Brain microvascular endothelial cell (primary cell): ENCODE measurements around the gene TMPRSS4.

Experiments
- DNase-seq: peaks from one replicate; pipeline ENCODE4 v3.0.0-alpha.2; 2020
- H3K27ac ChIP-seq: fragments of 250-450 bp; sonication (Bioruptor Pico); 2 replicates; pipeline ENCODE4 v1.5.1; 2020; ENCODE audit warnings: mild to moderate bottlenecking, moderate library complexity
- H3K27me3 ChIP-seq: fragments of 250-450 bp; sonication (Bioruptor Pico); replicated peaks from 2 replicates; pipeline ENCODE4 v1.5.1; 2020; ENCODE audit warnings: mild to moderate bottlenecking
- H3K36me3 ChIP-seq: fragments of 250-450 bp; sonication (Bioruptor Pico); replicated peaks from 2 replicates; pipeline ENCODE4 v1.5.1; 2020; ENCODE audit warnings: mild to moderate bottlenecking
- H3K4me3 ChIP-seq: 2 replicates; pipeline ENCODE4 v1.5.1; 2011; ENCODE audit warnings: low read depth, mild to moderate bottlenecking, control low read depth, low read length, moderate library complexity
- CTCF ChIP-seq: IDR thresholded peaks from 2 replicates; pipeline ENCODE4 v1.5.1; 2011; ENCODE audit warnings: low read depth, mild to moderate bottlenecking, moderate library complexity, low read length, control low read depth, inconsistent platforms; ENCODE audit errors: missing control alignments
- in situ Hi-C: cut with HindIII; loops from 2 replicates; pipeline ENCODE4 v1.10.0; 2017; ENCODE audit warnings: low sequenced_read_pairs, low pct_ligation_motif_present

TMPRSS4 gene

GRCh38 chr11:118084656-118085055 lies 7.8 kb downstream of the TMPRSS4 start:
- no peak for TF ChIP-seq CTCF
- Histone ChIP-seq H3K27me3 (no peaks in the 10 kb centered on the region), H3K4me3 (no peak overlapping the region), H3K36me3 (no peaks in the 10 kb centered on the region), H3K27ac (no peak overlapping the region)
- no peak for DNase-seq
- in situ Hi-C loops: no loop called here

GRCh38 chr11:118086913-118087768 lies 10.3 kb downstream of the TMPRSS4 start, which contains the start of gene SMIM35:
Gene SMIM35 (minus strand): TSS chr11:118086963. CDS start chr11:118086757, 206 bp downstream.
- no peak for DNase-seq
- in situ Hi-C loops: no loop called here
- Histone ChIP-seq H3K36me3 (no peaks in the 10 kb centered on the region), H3K27me3 (no peaks in the 10 kb centered on the region), H3K4me3 (no peak within 1 kb of the TSS), H3K27ac (no peak within 1 kb of the TSS)
- TF ChIP-seq CTCF: no peak

- Histone ChIP-seq H3K27me3 (no peaks in the 10 kb centered on the region), H3K27ac (no peak overlapping the region)
- in situ Hi-C loops: no loop called here
Observed at GRCh38 chr11:118087931-118088330, 11.1 kb downstream of the TMPRSS4 start.

GRCh38 chr11:118088531-118088930 lies 11.7 kb downstream of the TMPRSS4 start:
- H3K4me3 ChIP-seq: no peak overlapping the region
- no peaks in the 10 kb centered on the region for H3K36me3 ChIP-seq
- no peak overlapping the region for H3K27ac ChIP-seq
- no peaks in the 10 kb centered on the region for H3K27me3 ChIP-seq
- in situ Hi-C loops: no loop called here
- peak; percentile 47 for DNase-seq
- no peak for TF ChIP-seq CTCF

More at GRCh38 chr11:118087931-118088330, 11.1 kb downstream of the TMPRSS4 start:
- no peaks in the 10 kb centered on the region for H3K36me3 ChIP-seq
- DNase-seq: no peak
- no peak overlapping the region for H3K4me3 ChIP-seq
- no peak for TF ChIP-seq CTCF

- in situ Hi-C loops: no loop called here
- Histone ChIP-seq H3K36me3 (no peaks in the 10 kb centered on the region), H3K27ac (no peak overlapping the region), H3K4me3 (no peak overlapping the region), H3K27me3 (no peaks in the 10 kb centered on the region)
- DNase-seq: no peak
- no peak for TF ChIP-seq CTCF
Observed at GRCh38 chr11:118090545-118091162, 13.8 kb downstream of the TMPRSS4 start.
